Nephron progenitor cell (in vitro differentiated cells): ENCODE measurements around the gene HDAC9.

ENCODE experiments used
- DNase-seq: peaks from one replicate; pipeline ENCODE4 v3.0.0; 2021
- H3K27ac Mint-ChIP-seq: 2 replicates; pipeline ENCODE4 v1.8.0; 2021; ENCODE audit warnings: mild to moderate bottlenecking, moderate library complexity, mixed read lengths
- H3K27me3 Mint-ChIP-seq: 2 replicates; pipeline ENCODE4 v1.8.0; 2021; ENCODE audit warnings: mild to moderate bottlenecking, low read depth, mixed read lengths; ENCODE audit not compliant: poor library complexity
- H3K36me3 Mint-ChIP-seq: 2 replicates; pipeline ENCODE4 v1.8.0; 2021; ENCODE audit warnings: low read depth, mixed read lengths
- H3K4me1 Mint-ChIP-seq: 2 replicates; pipeline ENCODE4 v1.8.0; 2021; ENCODE audit warnings: mixed read lengths
- H3K4me3 Mint-ChIP-seq: 2 replicates; pipeline ENCODE4 v1.8.0; 2021; ENCODE audit warnings: mild to moderate bottlenecking, moderate library complexity, mixed read lengths
- H3K9me3 Mint-ChIP-seq: 2 replicates; pipeline ENCODE4 v1.8.0; 2021; ENCODE audit warnings: mild to moderate bottlenecking, moderate library complexity, mixed read lengths
- TF ChIP-seq, protein P1 (sequence below): fragments of 200-600 bp; sonication (generic); IDR thresholded peaks from 2 replicates; pipeline ENCODE4 v1.5.0; 2021; ENCODE audit warnings: antibody characterized with exemption

The HDAC9 gene

DNA sequence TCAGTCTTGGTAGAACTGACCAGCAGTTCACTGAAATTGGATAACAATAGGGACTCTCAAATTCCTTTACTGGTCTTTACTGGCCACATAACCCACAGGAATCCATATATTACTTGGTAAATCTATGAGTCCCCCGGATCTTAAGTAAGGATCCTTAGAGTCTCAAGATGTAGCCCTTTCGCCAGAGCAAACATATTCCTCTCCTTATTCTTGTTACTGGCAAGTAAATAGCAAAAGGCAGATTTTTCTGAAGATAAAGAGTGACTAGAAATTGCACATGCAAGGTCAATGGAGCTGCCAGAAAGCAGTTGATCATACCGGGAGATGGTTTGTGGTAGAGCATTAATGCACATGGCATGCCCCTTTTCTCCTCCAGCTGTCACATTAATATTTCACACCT is 283.0 kb downstream of the HDAC9 start:
- no peak overlapping the region for H3K4me3 Mint-ChIP-seq
- no peaks in the 10 kb centered on the region for H3K9me3 Mint-ChIP-seq
- TF ChIP-seq, protein P1, sequence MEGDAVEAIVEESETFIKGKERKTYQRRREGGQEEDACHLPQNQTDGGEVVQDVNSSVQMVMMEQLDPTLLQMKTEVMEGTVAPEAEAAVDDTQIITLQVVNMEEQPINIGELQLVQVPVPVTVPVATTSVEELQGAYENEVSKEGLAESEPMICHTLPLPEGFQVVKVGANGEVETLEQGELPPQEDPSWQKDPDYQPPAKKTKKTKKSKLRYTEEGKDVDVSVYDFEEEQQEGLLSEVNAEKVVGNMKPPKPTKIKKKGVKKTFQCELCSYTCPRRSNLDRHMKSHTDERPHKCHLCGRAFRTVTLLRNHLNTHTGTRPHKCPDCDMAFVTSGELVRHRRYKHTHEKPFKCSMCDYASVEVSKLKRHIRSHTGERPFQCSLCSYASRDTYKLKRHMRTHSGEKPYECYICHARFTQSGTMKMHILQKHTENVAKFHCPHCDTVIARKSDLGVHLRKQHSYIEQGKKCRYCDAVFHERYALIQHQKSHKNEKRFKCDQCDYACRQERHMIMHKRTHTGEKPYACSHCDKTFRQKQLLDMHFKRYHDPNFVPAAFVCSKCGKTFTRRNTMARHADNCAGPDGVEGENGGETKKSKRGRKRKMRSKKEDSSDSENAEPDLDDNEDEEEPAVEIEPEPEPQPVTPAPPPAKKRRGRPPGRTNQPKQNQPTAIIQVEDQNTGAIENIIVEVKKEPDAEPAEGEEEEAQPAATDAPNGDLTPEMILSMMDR: no peak
- H3K36me3 Mint-ChIP-seq: no peaks in the 10 kb centered on the region
- peaks cover 3% of the 10 kb centered on the region for H3K27me3 Mint-ChIP-seq
- H3K27ac Mint-ChIP-seq: no peak overlapping the region
- DNase-seq: no peak
- no peaks in the 10 kb centered on the region for H3K4me1 Mint-ChIP-seq

GRCh38 chr7:18780266-18780665 is 284.7 kb downstream of the HDAC9 start:
- TF ChIP-seq, protein P1: no peak
- Mint-ChIP-seq H3K9me3 (no peaks in the 10 kb centered on the region), H3K27ac (no peak overlapping the region), H3K36me3 (no peaks in the 10 kb centered on the region), H3K4me1 (no peaks in the 10 kb centered on the region), H3K27me3 (peaks cover 6% of the 10 kb centered on the region), H3K4me3 (no peak overlapping the region)
- DNase-seq: no peak

DNA sequence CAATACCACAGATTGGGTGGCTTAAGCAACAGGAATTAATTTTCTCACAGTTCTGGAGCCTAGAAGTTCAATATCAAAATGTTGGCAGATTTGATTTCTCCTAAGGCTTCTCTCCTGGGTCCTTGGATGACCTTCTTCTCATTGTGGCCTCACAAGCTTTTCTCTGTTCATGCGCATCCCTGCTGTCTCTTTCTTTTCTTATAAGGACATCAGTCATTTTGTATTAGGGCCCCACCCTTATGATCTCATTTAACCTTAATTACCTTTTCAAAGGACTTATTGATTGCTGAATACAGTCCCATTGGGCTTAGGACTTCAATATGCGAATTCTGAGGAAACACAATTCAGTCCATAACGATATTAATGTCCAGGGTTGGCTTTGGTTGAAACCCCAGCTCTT is 285.4 kb downstream of the HDAC9 start:
- Mint-ChIP-seq H3K4me1 (no peaks in the 10 kb centered on the region), H3K4me3 (no peak overlapping the region), H3K27ac (no peak overlapping the region), H3K36me3 (no peaks in the 10 kb centered on the region), H3K9me3 (no peaks in the 10 kb centered on the region), H3K27me3 (peaks cover 3% of the 10 kb centered on the region)
- DNase-seq: no peak
- TF ChIP-seq, protein P1: no peak

- no peaks in the 10 kb centered on the region for H3K9me3 Mint-ChIP-seq
- H3K27me3 Mint-ChIP-seq: peaks cover 6% of the 10 kb centered on the region
- no peaks in the 10 kb centered on the region for H3K4me1 Mint-ChIP-seq
- no peaks in the 10 kb centered on the region for H3K36me3 Mint-ChIP-seq
- H3K27ac Mint-ChIP-seq: no peak overlapping the region
- H3K4me3 Mint-ChIP-seq: no peak overlapping the region
- TF ChIP-seq, protein P1: no peak
- no peak for DNase-seq
Measured at GRCh38 chr7:18786196-18786727, 290.7 kb downstream of the HDAC9 start.

DNA sequence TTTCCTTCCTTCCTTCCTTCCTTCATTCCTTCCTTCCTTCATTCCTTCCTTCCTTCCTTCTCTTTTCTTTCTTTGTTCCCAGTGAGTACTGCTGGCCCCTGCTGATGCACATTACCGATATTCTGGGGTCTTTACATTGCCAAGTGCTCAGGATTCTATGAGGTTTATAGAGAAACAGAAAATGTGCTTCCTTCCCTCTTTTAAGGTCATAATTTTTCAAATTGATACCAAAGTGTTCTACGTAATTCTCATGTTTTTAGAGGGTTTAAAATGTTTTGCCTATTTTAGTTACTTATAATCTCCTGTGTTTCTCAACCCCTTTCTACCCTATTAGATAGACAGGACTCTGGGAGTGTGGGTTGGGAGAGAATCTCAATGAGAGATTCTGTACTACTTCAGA is 291.2 kb downstream of the HDAC9 start:
- TF ChIP-seq, protein P1: no peak
- no peak for DNase-seq
- no peak overlapping the region for H3K27ac Mint-ChIP-seq

GRCh38 chr7:18788026-18788425 is 292.5 kb downstream of the HDAC9 start:
- Mint-ChIP-seq H3K4me3 (no peak overlapping the region), H3K36me3 (no peaks in the 10 kb centered on the region), H3K9me3 (no peaks in the 10 kb centered on the region), H3K27ac (no peak overlapping the region), H3K27me3 (peaks cover 6% of the 10 kb centered on the region), H3K4me1 (peaks cover 5% of the 10 kb centered on the region)
- TF ChIP-seq, protein P1: no peak
- no peak for DNase-seq

More for the DNA sequence above, 291.2 kb downstream of the HDAC9 start:
- no peaks in the 10 kb centered on the region for H3K4me1 Mint-ChIP-seq
- H3K36me3 Mint-ChIP-seq: no peaks in the 10 kb centered on the region
- peaks cover 6% of the 10 kb centered on the region for H3K27me3 Mint-ChIP-seq
- H3K4me3 Mint-ChIP-seq: no peak overlapping the region
- no peaks in the 10 kb centered on the region for H3K9me3 Mint-ChIP-seq
